Pancreas (tissue), 10 donors: ENCODE data around the gene HOXA10. TPM values are rescaled to one million over a fixed set of nuclear protein-coding genes. Genes with fewer than 3 reads are reported as not detected.
A peak's percentile ranks its signal among the peaks of the same experiment; 100 is the strongest.

Source experiments
- ATAC-seq, 4 donors: fragments of 200-7000 bp; cut with Tn5 transposase; one replicate each; pipeline versions ENCODE4 v1.8.0 to v1.9.1; 2020; ENCODE audit warnings: mild to moderate bottlenecking in 4 of 4, moderate library complexity in 4 of 4
- DNase-seq, 6 donors: peaks; one replicate each; pipeline ENCODE4 v3.0.0-alpha.2; 2020
- FAIRE-seq: peaks from 2 replicates; lab custom pipeline; 2012; peaks lifted over from hg19 to GRCh38; lab: Jason Lieb, UNC
- H3K27ac ChIP-seq, 4 donors: fragments of 200-600 bp; sonication (generic); 1 replicate in 3 of 4; 2 replicates in 1 of 4; pipeline versions ENCODE4 v1.5.0 to v1.8.0; 2020
- H3K27me3 ChIP-seq, 4 donors: fragments of 200-600 bp; one replicate each; pipeline ENCODE4 v1.8.0; 2021
- H3K36me3 ChIP-seq, 3 donors: fragments of 200-600 bp; sonication (generic) in 1 of 3; one replicate each; pipeline versions ENCODE4 v1.5.0 to v1.8.0; 2020 to 2021
- H3K4me1 ChIP-seq, 3 donors: fragments of 200-600 bp; one replicate each; pipeline ENCODE4 v1.8.0; 2021
- H3K4me3 ChIP-seq, 4 donors: fragments of 200-600 bp; sonication (generic) in 2 of 4; one replicate each; pipeline versions ENCODE4 v1.5.0 to v1.8.0; 2020 to 2021
- H3K9me3 ChIP-seq, 4 donors: fragments of 200-600 bp; one replicate each; pipeline ENCODE4 v1.8.0; 2021
- WGBS, 2 donors: extraction: QIAGEN DNeasy Blood & Tissue Kit; methylation state at CpG; one replicate each; pipeline ENCODE4 v1.1.7; 2013; 5-methylcytosine and 5-hydroxymethylcytosine counted together
- intact Hi-C, 3 donors: fragments of 100-400 bp; cut with DNase I; formaldehyde crosslinking; loops; one replicate each; pipeline versions ENCODE4 v1.11.1 to v1.14.2; 2022
- polyA plus RNA-seq, 2 donors: library from polyadenylated mRNA; stranded (reverse); fragments of 200-250 nt; gene quantifications; one replicate each; pipeline ENCODE4 v1.2.3, GENCODE V29; 2013
- total RNA-seq, 6 donors: library from RNA; stranded (reverse); fragmentation: NEBNext Ultra II Directional in 4 of 6; extraction: Animal tissue kit (Norgen Biotek cat#: 25700) in 4 of 6; gene quantifications; one replicate each; pipeline versions ENCODE4 v1.2.1 to v1.2.4, GENCODE V29; 2021 to 2023
- TF ChIP-seq, protein P1 (sequence below), 4 donors: fragments of 200-600 bp; sonication (generic) in 3 of 4; IDR thresholded peaks; one replicate each; pipeline versions ENCODE4 v1.5.0 to v1.8.0; 2021; ENCODE audit warnings: antibody characterized with exemption in 4 of 4
- donor health status: healthy with polysubstance abuse.
- donor health status: DM: no; HTN: no; CAD: no; lungs with moderate emphysema.
- donor health status: DM: no; HTN: no; CAD: no.
- donor health status: control.
- donor health status: control.
- donor health status: Bipolar disorder and iron deficiency.
- donor health status: DM: yes; HTN: yes; CAD: no.
- donor health status: DM: no; HTN: no; CAD: no.
- donor health status: DM: no; HTN: no; CAD: no.
- donor health status: DM: yes; HTN: yes; CAD: no.

The HOXA10 gene
- total and polyA plus RNA-seq, 8 donors, result 0.09 to 0.18 (median 0.14) TPM; not detected in 4

DNA sequence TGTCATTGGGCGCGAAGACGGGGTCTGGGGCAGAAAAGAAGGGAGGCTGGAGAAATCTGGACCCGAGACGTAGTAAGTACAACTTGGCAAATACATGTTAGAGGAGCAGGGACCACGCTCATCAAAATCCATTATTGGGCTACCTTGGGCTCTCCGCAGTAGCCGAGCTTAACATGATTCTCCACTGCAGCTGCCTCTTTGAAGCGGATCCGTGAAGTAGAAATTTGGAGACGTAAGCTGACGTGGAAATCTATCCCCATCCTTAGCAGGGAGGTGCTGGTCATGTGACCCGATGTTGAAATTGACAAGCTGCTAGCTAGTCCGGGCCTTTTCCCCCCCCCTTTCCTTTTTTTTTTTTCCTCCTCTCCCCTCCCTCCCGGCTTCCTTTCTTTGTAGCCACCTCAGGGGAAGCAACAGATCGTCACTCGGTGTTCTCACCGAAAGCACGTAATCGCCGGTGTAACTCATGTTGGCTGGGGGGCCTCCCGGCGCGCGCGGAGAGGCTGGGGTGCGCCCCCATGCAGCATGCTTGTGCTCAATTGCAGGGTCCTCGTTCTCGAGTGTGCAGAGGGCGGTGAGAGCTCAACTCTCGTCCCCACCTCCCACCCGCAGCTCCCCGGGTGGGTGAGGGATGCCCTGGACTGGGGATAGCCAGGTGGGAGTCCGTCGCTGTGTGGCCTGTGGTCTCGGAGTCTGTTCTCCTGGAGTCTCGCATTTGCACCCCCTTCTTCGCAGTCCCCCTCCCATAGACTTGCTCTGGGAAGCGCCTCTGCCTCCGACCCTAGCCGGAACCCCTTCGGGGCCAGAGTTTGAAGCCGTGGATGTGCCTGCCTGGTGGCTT, 11.1 kb upstream of the HOXA10 start, which contains the start of gene HOXA11:
HOXA11 (minus strand) TSS at position 220 of the 841 bp plus-strand sequence; CDS start at position 132, 88 bp downstream.
- no peak within 1 kb of the TSS for H3K27ac ChIP-seq
- intact Hi-C loops, result no loop called here
- H3K36me3 ChIP-seq, result no peaks in the 10 kb centered on the region
- H3K9me3 ChIP-seq, result no peaks in the 10 kb centered on the region
- DNase-seq, result peak in 4 of 6 donors; percentile 7 to 50 (median 12)
- ATAC-seq, result no peak
- TF ChIP-seq, protein P1, sequence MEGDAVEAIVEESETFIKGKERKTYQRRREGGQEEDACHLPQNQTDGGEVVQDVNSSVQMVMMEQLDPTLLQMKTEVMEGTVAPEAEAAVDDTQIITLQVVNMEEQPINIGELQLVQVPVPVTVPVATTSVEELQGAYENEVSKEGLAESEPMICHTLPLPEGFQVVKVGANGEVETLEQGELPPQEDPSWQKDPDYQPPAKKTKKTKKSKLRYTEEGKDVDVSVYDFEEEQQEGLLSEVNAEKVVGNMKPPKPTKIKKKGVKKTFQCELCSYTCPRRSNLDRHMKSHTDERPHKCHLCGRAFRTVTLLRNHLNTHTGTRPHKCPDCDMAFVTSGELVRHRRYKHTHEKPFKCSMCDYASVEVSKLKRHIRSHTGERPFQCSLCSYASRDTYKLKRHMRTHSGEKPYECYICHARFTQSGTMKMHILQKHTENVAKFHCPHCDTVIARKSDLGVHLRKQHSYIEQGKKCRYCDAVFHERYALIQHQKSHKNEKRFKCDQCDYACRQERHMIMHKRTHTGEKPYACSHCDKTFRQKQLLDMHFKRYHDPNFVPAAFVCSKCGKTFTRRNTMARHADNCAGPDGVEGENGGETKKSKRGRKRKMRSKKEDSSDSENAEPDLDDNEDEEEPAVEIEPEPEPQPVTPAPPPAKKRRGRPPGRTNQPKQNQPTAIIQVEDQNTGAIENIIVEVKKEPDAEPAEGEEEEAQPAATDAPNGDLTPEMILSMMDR (IDR thresholded peaks at IDR 0.05), result no peak
- peaks cover 0 to 84% (median 19%) of the 10 kb centered on the region in 4 donors for H3K27me3 ChIP-seq
- no peak for FAIRE-seq
- WGBS, 2 donors, result 12% methylated on average over 40 to 43 of the region's 43 CpGs
- peaks cover 0 to 9% (median 0%) of the 10 kb centered on the region in 3 donors for H3K4me1 ChIP-seq
- peak within 1 kb of the TSS in 1 of 4 donors; percentile 38 for H3K4me3 ChIP-seq

DNA sequence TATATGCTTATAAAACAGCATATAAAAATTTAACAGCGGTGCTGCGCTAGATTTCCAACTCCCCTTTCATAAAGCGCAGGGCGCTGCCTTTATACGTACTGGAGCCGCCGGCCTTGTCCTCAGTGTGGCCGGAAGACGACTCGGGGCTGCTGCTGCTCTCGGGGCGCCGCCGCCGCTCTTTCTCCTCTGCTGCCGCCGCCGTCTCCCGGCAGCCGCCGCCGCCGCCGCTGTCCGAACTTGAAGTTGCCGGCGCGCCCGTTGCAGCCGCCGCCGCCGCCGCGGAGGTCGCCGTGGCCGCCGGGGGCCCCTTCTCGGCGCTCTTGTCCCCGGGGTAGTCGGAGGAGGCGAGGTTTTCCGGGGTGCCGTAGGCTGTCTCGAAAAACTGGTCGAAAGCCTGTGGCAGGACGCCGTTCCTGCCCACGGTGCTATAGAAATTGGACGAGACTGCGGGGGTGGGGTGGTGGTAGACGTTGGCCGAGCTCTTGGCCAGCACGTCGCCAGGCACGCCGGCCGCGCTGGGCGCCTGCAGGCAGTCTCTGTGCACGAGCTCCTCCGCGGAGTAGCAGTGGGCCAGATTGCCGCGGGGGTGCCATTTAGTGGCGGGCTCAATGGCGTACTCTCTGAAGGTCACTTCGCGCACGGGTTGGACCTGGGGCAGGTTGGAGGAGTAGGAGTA, 10.4 kb upstream of the HOXA10 start:
- no peak overlapping the region for H3K27ac ChIP-seq
- H3K9me3 ChIP-seq, result no peaks in the 10 kb centered on the region
- no peaks in the 10 kb centered on the region for H3K36me3 ChIP-seq
- no peak for FAIRE-seq
- intact Hi-C loops, result no loop called here
- H3K27me3 ChIP-seq, result peaks cover 0 to 86% (median 24%) of the 10 kb centered on the region in 4 donors
- H3K4me1 ChIP-seq, result peaks cover 0 to 12% (median 0%) of the 10 kb centered on the region in 3 donors
- peak overlapping the region in 1 of 4 donors; percentile 38 for H3K4me3 ChIP-seq
- WGBS, 2 donors, result 5% methylated on average over 48 to 72 of the region's 72 CpGs
- TF ChIP-seq, protein P1 (IDR thresholded peaks at IDR 0.05), result no peak
- DNase-seq, result peak in 5 of 6 donors; percentile 10 to 72 (median 19)
- peak in 2 of 4 donors; percentile 24 to 41 for ATAC-seq

DNA sequence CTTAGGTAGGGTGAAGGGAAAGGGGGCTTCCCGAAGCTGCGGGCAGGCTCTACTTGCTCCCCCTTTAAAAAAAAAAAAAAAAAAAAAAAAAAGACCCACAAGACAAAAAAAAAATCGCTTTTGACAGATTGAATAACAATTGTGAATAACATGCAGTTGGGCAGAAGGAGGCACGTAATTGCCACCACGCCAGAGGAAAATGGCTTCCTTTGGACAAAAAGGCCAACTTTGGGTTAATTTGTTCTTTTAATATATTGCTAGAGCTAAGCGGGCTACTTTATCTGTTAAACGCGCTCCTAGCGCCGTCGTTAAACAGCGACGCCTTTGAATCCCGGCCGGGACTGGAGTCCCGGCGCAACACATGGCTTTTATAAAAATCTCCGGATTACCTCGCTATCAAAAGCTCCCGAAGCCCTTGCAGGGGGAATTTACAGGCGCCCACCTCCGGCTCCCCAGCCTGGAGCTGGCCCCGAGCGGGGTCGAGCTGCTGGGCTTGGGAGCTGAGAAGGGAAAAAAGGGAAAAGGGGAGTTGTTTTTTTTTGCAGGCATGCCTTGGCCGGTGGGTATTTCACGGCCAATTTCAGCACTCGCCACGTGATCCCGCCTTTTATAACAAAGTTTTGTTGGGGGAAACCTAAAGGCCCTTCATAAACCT, 9.7 kb upstream of the HOXA10 start:
- peaks cover 0 to 12% (median 0%) of the 10 kb centered on the region in 3 donors for H3K4me1 ChIP-seq
- WGBS, 2 donors, result 9% methylated on average over 30 of the region's 30 CpGs
- H3K4me3 ChIP-seq, result peak overlapping the region in 1 of 4 donors; percentile 38
- DNase-seq (peak in 4 of 6 donors; percentile 3 to 52 (median 8)), FAIRE-seq (no peak), ATAC-seq (no peak)
- H3K27me3 ChIP-seq, result peaks cover 0 to 88% (median 25%) of the 10 kb centered on the region in 4 donors
- no peaks in the 10 kb centered on the region for H3K36me3 ChIP-seq
- H3K9me3 ChIP-seq, result no peaks in the 10 kb centered on the region
- H3K27ac ChIP-seq, result no peak overlapping the region
- TF ChIP-seq, protein P1 (IDR thresholded peaks at IDR 0.05), result no peak
- intact Hi-C loops, result no loop called here

DNA sequence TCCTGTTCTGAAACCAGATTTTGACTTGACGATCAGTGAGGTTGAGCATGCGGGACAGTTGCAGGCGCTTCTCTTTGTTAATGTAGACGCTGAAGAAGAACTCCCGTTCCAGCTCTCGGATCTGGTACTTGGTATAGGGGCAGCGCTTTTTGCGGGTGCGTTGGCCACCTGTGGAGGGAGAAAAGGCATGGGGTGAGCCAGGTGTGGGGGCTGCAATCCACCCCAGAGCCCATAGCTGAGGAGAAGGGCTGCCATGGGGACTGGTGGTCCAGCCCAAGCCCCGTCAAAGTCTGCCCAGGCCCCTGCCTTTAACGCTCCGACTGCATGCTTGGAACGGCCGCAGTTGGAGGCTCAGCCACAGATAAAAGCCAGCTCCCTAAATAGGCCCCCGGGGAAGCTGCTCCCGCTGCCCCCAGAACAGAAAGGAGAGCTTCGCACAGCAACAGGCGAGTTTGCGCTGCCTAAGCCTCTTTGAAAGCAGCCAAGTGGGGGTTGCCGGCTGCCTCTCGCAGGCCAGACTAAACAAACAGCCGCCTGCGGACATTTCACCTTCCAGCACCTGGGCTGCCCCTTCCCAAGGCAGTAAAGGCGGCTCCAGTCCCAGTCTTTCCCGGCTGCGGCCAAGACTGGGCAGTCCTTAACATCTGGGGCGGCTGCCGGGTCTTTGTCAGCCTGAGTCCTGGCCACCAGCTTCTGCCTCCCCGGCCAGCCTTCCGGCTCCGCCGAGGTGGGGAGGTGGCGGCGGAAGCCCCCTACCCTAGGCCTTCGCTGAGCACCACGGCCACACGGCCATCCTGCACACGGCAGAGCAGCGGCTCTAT, 9.0 kb upstream of the HOXA10 start:
- ATAC-seq, result no peak
- Histone ChIP-seq H3K27ac (no peak overlapping the region), H3K36me3 (no peaks in the 10 kb centered on the region), H3K4me1 (peaks cover 0 to 6% (median 0%) of the 10 kb centered on the region in 3 donors), H3K27me3 (peaks cover 3 to 88% (median 29%) of the 10 kb centered on the region in 4 donors), H3K9me3 (no peaks in the 10 kb centered on the region), H3K4me3 (no peak overlapping the region)
- TF ChIP-seq, protein P1 (IDR thresholded peaks at IDR 0.05), result no peak
- intact Hi-C loops, result no loop called here
- WGBS, 2 donors, result 10 to 12% methylated on average over 39 of the region's 39 CpGs
- FAIRE-seq, result no peak
- peak in 5 of 6 donors; percentile 7 to 64 (median 8) for DNase-seq
